ENCODE results near the gene SERPINA5. TPM values are rescaled to one million over a fixed set of nuclear protein-coding genes. Genes with fewer than 3 reads are reported as not detected.
"Not testable (repeated sequence)": the region's sequence is repeated elsewhere in the genome, so short reads cannot be mapped to it uniquely, and the experiment has no call there.

SERPINA5 gene
- total and polyA plus RNA-seq, 5 experiments from 2014 or later: not detected

DNA sequence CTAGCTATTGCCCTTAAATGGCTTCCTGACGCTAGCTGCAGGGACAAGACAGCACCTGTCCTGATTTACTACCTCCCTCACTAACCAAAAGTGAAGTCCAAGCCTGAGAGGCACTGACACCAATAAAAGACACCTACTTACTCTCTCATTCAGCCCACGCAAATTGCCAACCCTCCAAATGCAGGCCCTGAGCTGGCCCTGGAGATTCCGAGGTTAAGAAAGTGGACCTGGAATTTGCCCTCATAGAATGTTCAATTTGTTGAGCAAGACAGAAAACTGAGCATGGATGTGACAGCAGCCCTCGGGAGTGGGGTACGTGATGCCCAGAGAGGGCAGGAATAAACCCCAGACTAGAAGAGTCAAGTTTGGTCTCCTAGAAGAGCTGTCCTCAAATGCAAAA, 47.4 kb downstream of the SERPINA5 start:
- POLR2A ChIA-PET: no interaction called here
- H3K27ac Mint-ChIP-seq: no peak overlapping the region
- peaks cover 6 to 39% (median 11%) of the 10 kb centered on the region in 5 donors for H3K27me3 Mint-ChIP-seq
- no peaks in the 10 kb centered on the region for H3K36me3 Mint-ChIP-seq
- H3K4me1 Mint-ChIP-seq: no peaks in the 10 kb centered on the region
- DNase-seq (no peak), ATAC-seq (no peak)
- no peaks in the 10 kb centered on the region for H3K9me3 Mint-ChIP-seq
- H3K4me3 Mint-ChIP-seq: no peak overlapping the region

DNA sequence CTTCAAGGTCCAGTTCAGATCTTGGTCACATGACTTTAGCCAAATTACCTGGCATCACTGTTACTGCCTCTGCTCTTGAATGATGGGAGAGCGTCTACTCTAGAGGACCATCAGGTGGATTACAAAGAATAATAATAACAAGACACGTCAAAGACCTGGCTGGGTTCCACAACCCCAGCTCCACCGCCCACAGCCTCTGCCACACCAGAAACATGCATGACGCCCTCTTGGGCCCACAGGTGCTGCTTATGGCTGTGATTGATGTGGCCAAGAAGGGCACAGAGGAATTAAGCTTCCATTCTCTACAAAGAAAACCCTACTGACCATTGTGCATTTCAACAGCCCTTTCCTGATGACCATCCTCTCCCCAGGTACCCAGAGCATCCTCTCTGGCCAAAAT, 49.2 kb downstream of the SERPINA5 start:
- ATAC-seq (no peak), DNase-seq (no peak)
- no peaks in the 10 kb centered on the region for H3K4me1 Mint-ChIP-seq
- no peaks in the 10 kb centered on the region for H3K36me3 Mint-ChIP-seq
- no peak overlapping the region for H3K27ac Mint-ChIP-seq
- no peaks in the 10 kb centered on the region for H3K9me3 Mint-ChIP-seq
- peaks cover 4 to 42% (median 12%) of the 10 kb centered on the region in 5 donors for H3K27me3 Mint-ChIP-seq
- POLR2A ChIA-PET: no interaction called here
- no peak overlapping the region for H3K4me3 Mint-ChIP-seq

DNA sequence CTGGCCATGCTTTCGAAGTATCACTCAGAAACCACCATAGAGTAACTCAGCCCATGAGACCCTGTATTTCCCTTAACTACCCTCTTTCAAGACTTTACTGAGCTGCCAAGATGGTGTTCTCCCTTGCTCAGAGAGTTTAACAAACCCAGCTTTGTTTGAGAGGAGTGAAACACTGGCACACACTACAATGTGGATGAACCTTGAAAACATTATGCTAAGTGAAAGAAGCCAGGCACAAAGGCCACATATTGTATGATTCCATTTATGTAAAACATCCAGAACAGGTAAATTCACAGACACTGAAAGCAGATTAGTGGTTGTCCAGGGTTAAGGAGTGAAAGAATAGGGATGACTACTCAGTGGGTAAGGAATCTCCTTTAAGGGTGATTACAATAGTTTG, 49.8 kb downstream of the SERPINA5 start:
- H3K27ac Mint-ChIP-seq: no peak overlapping the region
- no peak overlapping the region for H3K4me3 Mint-ChIP-seq
- ATAC-seq (no peak), DNase-seq (no peak)
- H3K9me3 Mint-ChIP-seq: no peaks in the 10 kb centered on the region
- H3K36me3 Mint-ChIP-seq: no peaks in the 10 kb centered on the region
- H3K27me3 Mint-ChIP-seq: peaks cover 4 to 42% (median 12%) of the 10 kb centered on the region in 5 donors
- no peaks in the 10 kb centered on the region for H3K4me1 Mint-ChIP-seq
- POLR2A ChIA-PET: no interaction called here

DNA sequence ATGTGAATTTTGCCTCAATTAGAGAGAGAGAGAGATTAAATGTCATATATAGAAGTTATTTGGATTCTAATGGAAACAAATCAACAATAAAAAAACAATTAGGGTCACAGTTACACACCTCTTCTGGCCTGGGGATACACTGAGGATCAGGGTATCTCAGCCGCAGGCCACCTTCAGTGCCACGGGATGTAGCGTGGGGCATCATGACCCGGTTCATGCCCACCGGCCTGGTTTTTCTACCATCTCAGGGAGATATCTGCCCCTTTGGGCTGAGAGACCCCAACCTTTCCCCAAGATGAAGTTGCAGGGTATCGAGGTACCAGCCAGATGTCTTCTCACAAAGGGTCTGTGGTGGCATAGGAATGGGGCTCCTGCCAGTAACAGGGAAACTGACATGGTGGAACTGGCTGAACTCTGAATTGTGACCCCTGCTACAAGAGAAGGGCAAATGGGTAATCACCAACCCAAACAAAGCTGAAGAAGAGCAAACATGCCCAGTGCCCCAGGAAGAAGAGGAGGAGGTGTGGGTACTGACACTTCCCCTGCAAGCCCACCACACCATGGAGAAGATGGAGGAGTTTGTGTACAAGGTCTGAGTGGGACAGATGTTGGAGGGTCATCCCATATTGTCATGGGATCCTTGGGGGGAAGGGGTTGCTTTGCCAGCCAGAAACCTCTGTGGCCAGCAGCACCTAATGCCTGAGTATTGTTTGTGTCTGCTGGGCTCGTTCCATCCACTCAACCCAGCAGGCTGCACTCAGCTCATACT, 50.5 kb downstream of the SERPINA5 start:
- Mint-ChIP-seq H3K4me3 (no peak overlapping the region), H3K4me1 (no peaks in the 10 kb centered on the region), H3K27me3 (peaks cover 4 to 42% (median 12%) of the 10 kb centered on the region in 5 donors), H3K9me3 (no peaks in the 10 kb centered on the region), H3K36me3 (no peaks in the 10 kb centered on the region), H3K27ac (no peak overlapping the region)
- DNase-seq (no peak), ATAC-seq (no peak)
- POLR2A ChIA-PET: no interaction called here

DNA sequence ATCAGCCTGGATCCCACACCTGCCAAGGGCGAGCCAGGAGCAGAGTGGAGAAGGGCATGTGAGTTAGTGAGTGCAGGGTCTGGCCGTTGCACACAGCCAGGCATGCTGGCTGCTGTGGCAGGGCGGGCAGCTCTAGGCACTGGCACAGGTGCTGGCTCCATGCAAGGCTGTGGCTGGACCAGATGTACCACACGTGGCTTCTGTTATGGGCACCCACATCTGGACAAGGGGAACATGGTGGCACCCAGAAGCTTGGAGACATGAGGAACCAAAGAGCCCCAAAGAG, 51.0 kb downstream of the SERPINA5 start:
- Mint-ChIP-seq H3K36me3 (no peaks in the 10 kb centered on the region), H3K27ac (no peak overlapping the region), H3K9me3 (no peaks in the 10 kb centered on the region), H3K4me1 (no peaks in the 10 kb centered on the region), H3K4me3 (no peak overlapping the region), H3K27me3 (peaks cover 4 to 38% (median 11%) of the 10 kb centered on the region in 5 donors)
- DNase-seq (no peak), ATAC-seq (no peak)
- POLR2A ChIA-PET: no interaction called here

DNA sequence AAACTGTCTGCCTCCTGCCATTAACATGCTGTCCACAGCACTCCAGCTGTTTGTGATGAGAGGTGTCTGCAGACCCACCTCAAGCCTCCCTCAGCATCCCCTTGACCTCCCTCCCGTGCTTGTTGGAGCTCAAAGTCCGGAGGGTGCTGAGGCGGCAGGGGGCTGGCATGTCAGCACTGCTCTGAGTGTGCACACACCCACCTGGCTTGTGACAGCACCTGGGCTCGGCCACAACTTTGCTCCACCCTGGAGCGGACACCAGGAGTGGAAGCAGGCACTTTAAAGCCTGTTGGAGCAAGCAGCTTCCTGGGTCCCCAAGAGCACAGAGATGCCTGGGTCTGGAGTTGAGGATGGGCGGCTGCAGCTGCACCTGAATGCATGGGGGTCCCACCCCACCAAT, 51.9 kb downstream of the SERPINA5 start:
- ATAC-seq (no peak), DNase-seq (no peak)
- H3K36me3 Mint-ChIP-seq: no peaks in the 10 kb centered on the region
- POLR2A ChIA-PET: no interaction called here
- H3K27ac Mint-ChIP-seq: no peak overlapping the region
- H3K4me3 Mint-ChIP-seq: no peak overlapping the region
- H3K27me3 Mint-ChIP-seq: peaks cover 2 to 33% (median 11%) of the 10 kb centered on the region in 5 donors
- H3K9me3 Mint-ChIP-seq: no peaks in the 10 kb centered on the region
- H3K4me1 Mint-ChIP-seq: no peaks in the 10 kb centered on the region

DNA sequence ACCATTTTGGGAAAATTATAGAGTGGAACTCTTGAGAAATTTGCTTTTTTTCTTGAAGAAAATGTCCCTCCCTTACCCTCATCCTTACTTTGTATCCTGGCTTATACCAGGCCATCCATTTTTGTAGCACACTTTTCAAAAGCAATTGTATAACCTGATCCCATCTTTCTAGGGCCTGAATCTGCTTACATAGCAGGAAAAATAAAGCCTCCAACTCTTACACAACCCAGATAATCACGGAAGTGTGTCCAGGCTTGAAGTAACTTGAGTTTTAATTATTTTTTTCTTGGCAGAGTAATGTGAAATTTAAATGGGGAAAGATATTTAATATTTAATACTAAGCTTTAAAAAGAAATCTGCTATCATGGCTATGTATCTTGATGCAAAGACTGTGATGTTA, 53.9 kb downstream of the SERPINA5 start:
- POLR2A ChIA-PET: no interaction called here
- Mint-ChIP-seq H3K9me3 (no peaks in the 10 kb centered on the region), H3K36me3 (no peaks in the 10 kb centered on the region), H3K27me3 (peaks cover 4 to 24% (median 7%) of the 10 kb centered on the region in 5 donors), H3K4me3 (no peak overlapping the region), H3K27ac (no peak overlapping the region), H3K4me1 (peaks cover 0 to 3% (median 0%) of the 10 kb centered on the region in 4 donors)
- DNase-seq (no peak), ATAC-seq (no peak)

DNA sequence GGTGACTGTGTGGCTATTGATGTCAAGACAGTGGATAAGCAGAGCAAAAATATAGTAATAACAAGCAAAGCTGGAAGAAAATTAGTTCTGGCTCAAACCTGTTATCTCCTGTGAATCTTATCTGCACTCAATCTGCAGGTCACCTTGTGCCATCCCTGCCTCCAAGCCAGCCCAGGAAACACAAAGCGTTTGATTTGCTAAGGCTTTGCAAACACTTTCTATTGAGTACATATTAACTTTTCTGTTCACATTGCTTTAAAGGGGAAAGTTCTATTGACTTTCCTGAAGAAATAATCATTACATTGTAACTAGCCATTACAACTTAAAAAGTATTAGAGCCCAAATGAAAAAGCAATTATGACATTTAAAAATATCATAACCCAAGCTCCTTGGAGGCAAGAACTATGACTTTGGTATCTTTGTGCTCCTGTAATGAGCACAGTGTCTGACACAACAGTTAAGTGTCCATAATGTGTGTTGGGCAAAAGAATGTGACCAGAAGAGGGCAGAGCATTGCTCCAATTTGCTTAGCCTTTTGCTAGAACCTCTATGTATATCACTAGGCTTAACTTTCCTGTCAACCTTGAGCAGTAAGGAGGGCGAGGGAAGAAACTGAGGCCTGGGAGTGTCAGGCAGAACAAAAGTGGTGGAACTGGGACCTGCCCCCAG, 55.7 kb downstream of the SERPINA5 start:
- Mint-ChIP-seq H3K36me3 (no peaks in the 10 kb centered on the region), H3K9me3 (no peaks in the 10 kb centered on the region), H3K4me3 (no peak overlapping the region), H3K27ac (no peak overlapping the region), H3K27me3 (peaks cover 4 to 11% (median 5%) of the 10 kb centered on the region in 5 donors), H3K4me1 (peaks cover 0 to 3% (median 0%) of the 10 kb centered on the region in 4 donors)
- ATAC-seq (no peak), DNase-seq (no peak)
- POLR2A ChIA-PET: no interaction called here

DNA sequence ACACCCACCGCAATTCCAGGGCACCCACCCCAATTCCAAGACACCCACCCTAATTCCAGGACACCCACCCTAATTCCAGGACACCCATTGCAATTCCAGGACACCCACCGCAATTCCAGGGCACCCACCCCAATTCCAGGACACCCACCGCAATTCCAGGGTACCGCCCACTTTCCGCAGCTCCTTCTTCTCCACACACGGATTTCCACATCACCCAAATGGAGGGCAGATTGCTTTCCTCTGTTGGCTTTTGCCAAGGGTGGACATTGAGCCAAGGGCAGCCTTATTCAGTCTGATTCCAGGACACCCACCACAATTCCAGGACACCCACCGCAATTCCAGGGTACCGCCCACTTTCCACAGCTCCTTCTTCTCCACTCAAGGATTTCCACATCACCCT, 56.6 kb downstream of the SERPINA5 start:
- H3K36me3 Mint-ChIP-seq, H3K4me1 Mint-ChIP-seq, H3K4me3 Mint-ChIP-seq, H3K9me3 Mint-ChIP-seq, ATAC-seq, POLR2A ChIA-PET, DNase-seq, H3K27me3 Mint-ChIP-seq: not testable (repeated sequence)
- H3K27ac Mint-ChIP-seq: peak overlapping the region in 1 of 10 donors; percentile 65

DNA sequence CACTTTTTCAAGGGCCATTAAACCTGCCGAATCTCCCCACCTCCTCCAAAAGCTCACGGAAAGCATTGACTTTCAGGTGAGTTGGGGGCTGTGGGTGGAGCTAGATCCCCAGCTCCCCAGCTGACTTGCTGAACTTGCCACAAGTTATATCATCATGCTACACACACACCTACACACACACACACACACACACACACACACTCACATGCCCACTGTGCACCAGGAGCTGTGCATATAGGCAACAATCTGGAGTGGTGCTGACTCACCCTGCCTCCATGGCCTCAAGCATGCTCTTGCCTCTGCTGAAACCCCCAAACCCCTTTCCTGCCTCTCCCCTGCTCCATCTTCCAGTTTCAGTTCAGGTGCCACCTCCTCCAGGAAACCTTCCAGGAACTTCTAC, 57.1 kb downstream of the SERPINA5 start:
- ATAC-seq: no peak
- H3K36me3 Mint-ChIP-seq: no peaks in the 10 kb centered on the region
- peaks cover 4 to 8% (median 4%) of the 10 kb centered on the region in 5 donors for H3K27me3 Mint-ChIP-seq

DNA sequence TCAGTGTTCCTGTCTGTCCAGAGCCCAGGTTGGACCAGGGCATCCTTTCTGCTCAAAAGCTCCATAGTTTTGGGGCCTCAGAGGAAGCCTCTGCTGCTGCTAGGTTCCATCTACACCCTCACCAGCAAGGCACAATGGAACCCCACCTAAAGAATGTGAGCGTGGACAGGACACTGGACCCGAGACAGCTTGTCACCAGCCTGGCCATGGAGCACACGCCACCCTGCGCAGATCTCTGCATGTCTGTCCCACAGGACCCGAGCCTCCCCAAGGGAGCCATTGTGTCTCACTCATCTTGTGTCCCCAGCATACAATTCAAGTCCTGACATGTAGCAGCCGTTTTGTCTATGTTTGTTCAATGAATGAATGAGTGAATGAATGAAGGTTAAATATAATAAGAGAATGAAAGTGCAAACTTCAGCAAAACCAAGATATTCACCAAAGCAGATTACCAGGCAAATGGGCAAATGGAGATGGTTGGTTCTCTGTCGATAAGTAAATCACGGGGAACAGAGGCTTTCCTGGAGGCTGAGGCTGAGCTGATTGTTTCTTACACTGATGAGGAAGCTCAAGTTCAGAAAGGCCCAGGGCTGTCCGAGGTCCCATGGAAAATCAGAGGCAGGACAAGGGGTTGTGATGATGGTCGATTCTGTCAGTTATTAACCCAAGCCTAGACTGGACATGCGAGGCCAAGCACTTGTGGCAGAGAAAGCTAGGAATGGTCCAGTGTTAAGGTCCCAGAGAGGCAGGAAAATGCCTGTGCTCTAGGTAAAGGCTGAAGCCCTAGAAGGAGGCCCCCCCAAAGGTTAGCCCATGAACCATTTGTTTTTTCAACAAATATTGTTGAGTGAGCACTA, 58.0 kb downstream of the SERPINA5 start:
- H3K36me3 Mint-ChIP-seq: no peaks in the 10 kb centered on the region
- H3K4me3 Mint-ChIP-seq: no peak overlapping the region
- DNase-seq (no peak), ATAC-seq (no peak)
- peaks cover 2 to 7% (median 4%) of the 10 kb centered on the region in 5 donors for H3K27me3 Mint-ChIP-seq
- H3K27ac Mint-ChIP-seq: peak overlapping the region in 1 of 10 donors; percentile 69
- peaks cover 0 to 3% (median 0%) of the 10 kb centered on the region in 4 donors for H3K4me1 Mint-ChIP-seq
- POLR2A ChIA-PET: no interaction called here
- H3K9me3 Mint-ChIP-seq: no peaks in the 10 kb centered on the region

More for the DNA sequence above, 57.1 kb downstream of the SERPINA5 start:
- POLR2A ChIA-PET: no interaction called here
- DNase-seq: no peak
- Mint-ChIP-seq H3K4me3 (no peak overlapping the region), H3K27ac (peak overlapping the region in 1 of 10 donors; percentile 69), H3K4me1 (peaks cover 0 to 3% (median 0%) of the 10 kb centered on the region in 4 donors), H3K9me3 (no peaks in the 10 kb centered on the region)

DNA sequence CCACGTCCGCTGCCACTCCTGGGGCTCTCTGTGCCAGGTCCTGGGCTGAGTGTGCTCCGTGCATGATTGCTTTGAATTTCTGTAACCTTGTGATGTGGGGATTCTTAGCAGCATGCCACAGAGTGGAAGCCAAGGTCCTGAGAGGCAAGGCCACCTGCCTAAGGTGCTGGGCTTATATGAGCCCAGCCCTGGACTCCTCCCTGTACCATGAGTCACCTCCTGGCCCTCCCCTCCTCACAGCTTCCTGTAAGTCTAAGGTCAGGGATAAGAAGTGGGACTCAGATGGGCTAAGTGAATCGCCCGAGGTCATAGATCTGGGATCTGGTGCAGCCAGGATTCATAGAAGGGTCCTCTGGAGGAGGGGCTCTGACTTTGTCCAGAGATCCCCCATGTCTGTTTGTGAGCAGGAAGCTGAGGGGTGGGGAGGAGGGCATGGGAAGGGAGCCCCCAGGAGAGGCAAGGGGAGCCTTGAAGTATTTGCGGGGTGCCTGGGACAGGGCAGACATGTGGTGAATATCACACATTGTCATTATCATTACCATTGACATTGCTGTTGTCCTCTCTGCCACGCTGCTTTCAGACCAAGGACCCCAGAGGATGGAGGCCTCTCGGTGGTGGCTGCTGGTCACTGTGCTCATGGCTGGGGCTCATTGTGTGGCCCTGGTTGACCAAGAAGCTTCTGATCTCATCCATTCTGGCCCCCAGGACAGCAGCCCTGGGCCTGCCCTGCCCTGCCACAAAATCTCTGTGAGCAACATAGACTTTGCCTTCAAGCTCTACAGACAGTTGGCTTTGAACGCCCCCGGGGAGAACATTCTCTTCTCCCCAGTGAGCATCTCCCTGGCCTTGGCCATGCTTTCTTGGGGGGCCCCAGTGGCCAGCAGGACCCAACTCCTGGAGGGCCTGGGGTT, 59.8 kb downstream of the SERPINA5 start:
- H3K4me3 Mint-ChIP-seq: no peak overlapping the region
- H3K27me3 Mint-ChIP-seq: peaks cover 2 to 17% (median 11%) of the 10 kb centered on the region in 5 donors
- H3K36me3 Mint-ChIP-seq: no peaks in the 10 kb centered on the region
- H3K9me3 Mint-ChIP-seq: peaks cover 0 to 7% (median 0%) of the 10 kb centered on the region in 9 donors
- ATAC-seq: no peak
- H3K27ac Mint-ChIP-seq: no peak overlapping the region
- DNase-seq: no peak
- peaks cover 0 to 5% (median 0%) of the 10 kb centered on the region in 4 donors for H3K4me1 Mint-ChIP-seq
- POLR2A ChIA-PET: no interaction called here
